ENCODE data around the gene MAP3K3. TPM values are rescaled to one million over a fixed set of nuclear protein-coding genes. Genes with fewer than 3 reads are reported as not detected.
A peak's percentile ranks its signal among the peaks of the same experiment; 100 is the strongest.

MAP3K3 gene
- total RNA-seq, 1 experiment from 2014 or later, result 13.9 TPM

GRCh38 chr17:63622574-63623390, 565 bp downstream of the MAP3K3 start:
- peak; percentile 51 for DNase-seq (ENCODE audit: low spot score)

- DNase-seq (ENCODE audit: low spot score), result no peak
These were observed 1.7 kb downstream of the MAP3K3 start for GRCh38 chr17:63623786-63624530.

DNA sequence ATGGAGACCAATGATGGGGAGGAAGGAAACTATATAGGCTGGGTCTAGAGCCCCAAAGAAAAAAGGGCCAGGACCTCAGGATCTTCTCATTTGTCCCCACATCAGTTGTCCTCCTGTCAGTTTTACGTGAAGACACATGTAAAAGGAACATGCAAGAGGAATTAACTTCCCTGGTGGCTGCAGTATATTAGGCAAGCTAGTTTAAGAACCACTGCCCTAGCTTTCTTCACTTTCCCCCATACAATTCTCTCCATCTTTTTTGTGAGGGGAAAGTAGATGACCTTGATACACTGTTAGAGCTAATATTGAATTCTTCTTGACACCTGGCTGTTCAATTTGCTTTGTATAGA, 2.3 kb downstream of the MAP3K3 start:
- no peak for DNase-seq (ENCODE audit: low spot score)

DNA sequence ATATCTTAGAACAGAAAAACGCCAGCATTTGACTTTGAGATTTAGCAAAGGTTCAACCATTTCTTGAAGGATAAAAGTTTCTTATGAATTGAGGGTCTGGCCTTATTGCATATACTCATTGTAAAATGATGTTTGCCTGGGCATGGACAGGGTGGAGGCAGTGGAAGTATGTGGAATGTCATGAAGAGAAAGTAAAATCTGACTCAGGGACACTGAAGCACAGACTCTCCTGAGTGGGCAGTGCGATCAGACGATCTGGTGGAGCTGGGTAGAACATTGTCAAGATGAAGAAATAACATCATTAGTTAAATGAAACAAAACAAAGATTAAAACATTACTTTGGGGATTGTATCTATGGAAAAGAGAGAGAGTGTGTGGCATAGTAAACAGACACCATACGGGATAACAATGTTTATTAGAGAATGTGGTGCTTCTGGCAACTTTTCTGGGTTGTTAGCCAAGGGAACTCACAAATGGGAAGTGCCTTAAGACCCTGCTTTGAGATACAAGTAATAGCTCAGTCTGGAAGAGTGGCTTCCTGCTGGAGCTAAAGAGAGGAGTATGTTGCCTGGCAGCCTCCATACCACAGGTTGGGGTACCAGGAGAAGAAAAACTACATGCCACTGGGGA, 4.4 kb downstream of the MAP3K3 start:
- DNase-seq (ENCODE audit: low spot score), result no peak

DNA sequence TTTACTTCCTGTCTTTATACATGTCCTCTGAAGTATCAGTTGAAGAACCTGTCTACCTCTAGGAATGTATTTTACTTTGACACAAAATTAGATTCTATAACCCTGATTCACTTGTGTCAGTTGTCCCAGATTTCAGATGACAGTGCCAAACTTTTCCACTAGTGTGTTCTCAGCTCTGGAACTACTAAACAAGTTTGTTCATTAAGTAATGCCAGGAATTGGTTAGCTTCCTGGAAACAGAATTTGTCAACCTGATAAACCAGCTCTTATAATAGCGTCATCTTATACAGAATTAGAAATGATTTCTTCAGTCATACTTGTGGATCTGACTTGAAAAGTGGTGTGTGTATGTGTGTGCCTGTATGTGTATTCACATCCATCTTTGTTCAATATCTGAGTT, 7.4 kb downstream of the MAP3K3 start:
- DNase-seq (ENCODE audit: low spot score), result no peak

DNA sequence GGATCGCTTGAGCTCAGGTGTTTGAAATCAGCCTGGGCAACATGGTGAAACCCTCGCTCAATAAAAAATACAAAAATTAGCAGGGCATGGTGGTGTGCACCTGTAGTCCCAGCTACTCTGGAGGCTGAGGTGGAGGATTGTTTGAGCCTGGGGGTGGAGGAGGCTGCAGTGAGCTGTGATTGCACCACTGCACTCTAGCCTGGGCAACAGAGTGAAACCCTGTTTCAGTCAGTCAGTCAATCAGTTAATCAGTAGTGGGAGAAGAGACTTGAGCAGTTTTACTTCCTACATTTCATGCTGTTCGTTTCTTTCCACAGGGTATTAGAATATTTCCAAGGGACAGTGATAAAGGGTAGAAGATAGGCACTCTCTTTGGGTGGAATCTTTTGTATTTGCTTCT, 8.8 kb downstream of the MAP3K3 start:
- DNase-seq (ENCODE audit: low spot score), result no peak

DNA sequence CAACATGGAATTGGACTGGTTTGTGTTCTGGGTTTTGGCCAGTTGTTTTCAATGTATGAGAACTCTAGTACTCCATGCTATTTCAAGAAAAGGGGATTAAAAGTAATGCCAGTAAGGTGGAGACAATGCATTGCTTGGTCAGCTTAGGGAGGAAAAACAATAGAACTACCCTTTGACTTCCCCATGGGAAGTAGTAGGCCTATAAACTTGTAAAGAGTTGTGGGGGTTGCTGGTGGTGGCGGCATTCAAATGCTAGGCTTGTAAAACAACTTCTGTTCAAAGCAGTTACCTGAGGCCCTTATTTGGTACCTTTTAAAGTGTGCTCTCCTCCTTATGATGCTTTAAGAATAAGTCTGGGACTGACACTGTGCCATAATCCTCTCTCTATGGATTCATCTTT, 9.4 kb downstream of the MAP3K3 start:
- no peak for DNase-seq (ENCODE audit: low spot score)

DNA sequence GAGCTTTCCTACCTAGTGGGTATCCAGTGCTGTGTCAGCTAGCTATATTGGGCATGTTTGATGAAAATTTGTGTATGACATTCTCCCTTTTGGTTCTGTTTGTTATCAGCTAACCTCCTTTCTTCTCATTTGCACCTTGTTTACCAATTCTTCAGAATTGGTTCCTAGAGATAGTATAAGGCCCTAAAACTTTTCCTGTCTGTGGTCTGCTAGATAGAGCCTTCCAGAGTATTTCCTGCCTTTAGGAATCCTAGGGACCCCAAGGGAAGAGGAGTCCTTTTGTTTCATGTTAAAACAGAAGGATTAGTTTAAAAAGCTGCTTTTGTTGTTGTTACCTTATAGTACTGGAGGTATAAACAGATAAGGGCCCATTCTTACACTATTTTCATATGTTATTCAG, 11.5 kb downstream of the MAP3K3 start:
- no peak for DNase-seq (ENCODE audit: low spot score)

DNA sequence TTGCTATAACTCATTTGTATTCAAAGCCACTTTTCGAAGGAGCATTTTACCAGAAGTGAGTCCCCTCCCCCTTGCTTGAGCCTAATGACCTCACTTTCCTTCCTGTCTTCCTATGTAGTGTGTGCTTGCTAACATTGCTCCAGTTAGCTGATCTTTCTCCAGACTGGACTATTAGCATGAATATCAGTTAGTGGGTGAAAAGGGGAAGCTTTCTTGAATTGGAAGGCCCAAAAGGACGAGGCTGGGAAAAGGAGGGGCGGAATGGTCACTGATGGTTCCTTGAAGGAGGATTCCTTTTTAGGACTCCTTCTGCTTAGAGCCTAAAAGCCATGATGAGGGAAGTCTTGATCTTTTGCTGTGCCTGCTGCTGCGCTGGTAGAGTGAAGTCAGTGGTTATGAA, 11.9 kb downstream of the MAP3K3 start:
- DNase-seq (ENCODE audit: low spot score), result no peak

DNA sequence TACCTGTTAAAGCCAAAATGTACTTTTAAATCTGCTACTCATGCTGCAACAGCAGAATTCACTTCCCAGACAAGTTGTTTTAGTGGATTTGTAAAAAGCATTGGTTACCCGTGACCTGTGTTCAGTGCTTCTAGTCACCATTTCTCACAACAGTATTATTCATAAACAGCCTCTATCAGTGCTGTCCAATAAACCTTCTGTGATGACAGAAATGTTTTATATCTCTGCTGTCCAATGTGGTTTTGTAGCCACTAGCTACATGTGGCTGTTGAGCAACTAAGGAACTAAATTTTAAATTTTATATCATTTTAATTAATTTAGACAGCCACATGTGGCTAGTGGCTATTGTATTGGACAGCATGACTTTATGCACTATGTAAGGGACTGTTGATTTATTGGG, 12.6 kb downstream of the MAP3K3 start:
- DNase-seq (ENCODE audit: low spot score), result no peak

- DNase-seq (ENCODE audit: low spot score), result no peak
These were observed 13.1 kb downstream of the MAP3K3 start for GRCh38 chr17:63635290-63635689.

DNA sequence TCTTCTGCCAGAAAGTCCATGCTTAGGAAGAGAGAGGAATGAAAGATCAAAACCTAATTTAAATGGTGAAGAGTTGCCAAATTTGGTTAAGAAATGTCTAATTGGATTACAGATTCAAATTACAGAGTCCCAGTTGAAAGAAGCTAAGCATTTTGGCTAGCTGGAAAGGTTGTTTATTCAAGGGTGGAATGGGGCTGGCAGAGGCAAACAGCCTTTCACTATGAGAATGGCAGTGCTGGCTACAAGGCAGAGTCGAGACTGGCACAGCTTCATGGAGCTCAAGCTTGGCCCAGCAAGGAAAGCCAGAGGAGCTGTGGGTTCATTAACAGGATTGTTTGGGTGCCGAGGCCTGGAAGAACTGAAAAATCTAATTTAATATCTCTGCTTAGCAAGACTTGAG, 13.6 kb downstream of the MAP3K3 start:
- DNase-seq (ENCODE audit: low spot score), result no peak

DNA sequence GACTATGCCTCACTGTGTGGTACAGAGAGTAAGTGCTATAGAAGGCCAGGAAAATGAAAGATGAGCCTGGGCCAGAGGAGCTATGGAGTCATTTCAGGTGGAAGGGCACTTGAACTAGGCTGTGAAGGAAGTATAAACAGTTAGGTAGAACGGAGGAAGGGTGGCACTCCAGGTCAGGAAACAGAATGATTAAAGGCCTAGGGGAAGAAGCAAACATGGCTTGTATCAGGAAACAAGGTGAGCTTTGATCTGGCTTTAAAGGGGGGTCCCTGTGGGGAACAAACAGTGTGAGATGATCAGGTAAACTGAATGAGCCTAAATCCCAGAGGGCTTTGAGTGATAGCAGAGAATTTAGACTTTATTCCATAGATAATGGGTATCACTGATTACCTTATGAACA, 16.9 kb downstream of the MAP3K3 start:
- DNase-seq (ENCODE audit: low spot score), result no peak

GRCh38 chr17:63640038-63640437, 17.8 kb downstream of the MAP3K3 start:
- no peak for DNase-seq (ENCODE audit: low spot score)

- no peak for DNase-seq (ENCODE audit: low spot score)
These were observed 19.7 kb downstream of the MAP3K3 start for GRCh38 chr17:63641692-63642448.

DNA sequence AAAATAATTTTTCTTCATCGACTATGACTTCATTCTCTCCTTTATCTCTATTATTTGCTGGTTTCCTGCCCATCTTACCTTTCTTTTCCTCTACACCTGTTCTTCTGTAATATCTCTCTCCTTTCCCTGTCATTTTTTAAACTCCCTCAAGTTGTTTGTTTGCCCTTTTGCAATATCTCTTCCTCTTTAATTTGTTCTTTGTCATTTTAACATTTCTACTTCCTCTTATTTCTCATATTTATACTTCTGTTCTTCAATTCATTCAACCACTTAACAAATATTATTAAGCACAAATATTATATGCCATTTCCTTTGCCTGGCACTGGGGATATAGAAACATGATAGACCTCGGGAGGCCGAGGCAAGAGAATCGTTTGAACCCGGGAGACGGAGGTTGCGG, 22.6 kb downstream of the MAP3K3 start:
- DNase-seq (ENCODE audit: low spot score), result no peak

DNA sequence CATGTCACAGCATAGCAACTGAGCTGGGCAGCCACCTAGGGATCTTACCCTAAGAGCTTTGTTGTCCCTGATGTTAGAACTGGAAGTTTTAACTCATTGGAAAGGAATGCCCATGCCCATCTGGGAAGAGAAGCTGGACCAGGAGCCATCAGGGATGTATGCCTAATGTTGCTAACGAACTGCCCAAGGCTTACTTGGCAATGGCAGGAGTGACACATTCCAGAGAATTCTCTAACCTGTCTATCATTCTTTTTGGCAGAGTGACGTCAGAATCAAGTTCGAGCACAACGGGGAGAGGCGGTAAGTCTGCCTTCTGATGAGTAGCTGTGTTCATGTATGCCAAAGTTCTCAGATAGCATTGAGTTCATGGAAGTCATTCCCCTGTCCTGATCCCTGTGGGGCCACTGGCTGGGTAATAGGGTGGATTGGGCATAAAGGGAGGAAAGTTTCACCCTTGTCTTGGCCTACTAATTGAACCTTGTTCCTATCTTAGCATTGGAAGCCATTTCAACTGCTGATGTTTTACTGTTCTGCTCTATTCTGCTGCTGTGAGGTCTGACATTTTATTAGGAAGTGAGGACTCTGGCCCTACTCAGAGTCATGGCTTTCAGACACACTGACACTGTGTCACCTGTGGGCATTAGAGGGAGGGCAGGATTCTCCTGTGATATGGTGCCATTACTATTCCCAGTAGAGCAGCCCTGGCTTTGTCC, 23.7 kb downstream of the MAP3K3 start:
- DNase-seq (ENCODE audit: low spot score), result no peak

- DNase-seq (ENCODE audit: low spot score), result no peak
These were observed 24.2 kb downstream of the MAP3K3 start for GRCh38 chr17:63646488-63646806.

DNA sequence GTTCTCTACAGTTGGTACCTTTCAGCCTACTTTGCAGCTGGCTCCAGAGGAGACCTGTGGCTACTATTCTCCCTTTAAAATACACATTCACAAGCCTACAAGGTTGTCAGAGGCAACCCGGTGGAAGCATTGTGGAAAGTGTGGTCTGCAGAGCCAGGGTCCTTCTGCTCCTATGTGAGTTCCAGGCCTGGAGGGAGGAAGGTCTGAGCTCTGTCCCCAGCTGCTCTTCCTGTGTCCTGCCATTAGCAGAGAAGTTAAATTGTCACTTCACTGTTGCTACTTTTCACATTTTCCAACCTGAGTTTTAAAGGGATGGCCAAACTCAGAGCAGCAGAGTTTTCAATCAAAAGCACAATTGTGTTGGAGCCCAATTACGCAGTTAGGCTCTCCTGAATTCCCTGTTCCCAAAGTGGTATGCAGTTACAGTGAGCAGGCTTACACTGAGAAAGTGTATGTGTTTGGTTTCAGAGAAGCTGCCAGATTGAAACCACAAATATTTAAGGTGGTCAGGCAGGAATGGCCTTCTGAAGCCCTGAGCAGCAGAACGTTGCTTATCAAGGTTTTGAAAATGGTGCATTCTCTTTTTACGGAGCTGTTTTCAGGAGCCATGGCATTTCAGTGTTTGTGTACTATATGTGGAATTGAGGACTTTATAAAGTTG, 25.0 kb downstream of the MAP3K3 start:
- DNase-seq (ENCODE audit: low spot score), result peak; percentile 88

- DNase-seq (ENCODE audit: low spot score), result no peak
These were observed 25.7 kb downstream of the MAP3K3 start for GRCh38 chr17:63647936-63648335.

GRCh38 chr17:63649813-63650212, 27.6 kb downstream of the MAP3K3 start:
- no peak for DNase-seq (ENCODE audit: low spot score)
